ENCODE data around the gene DMKN. TPM values are rescaled to one million over a fixed set of nuclear protein-coding genes. Genes with fewer than 3 reads are reported as not detected.

DMKN gene
- total and polyA plus RNA-seq, 9 of the 15 experiments (the other 6 are each of a cell fraction or from before 2014, with no cell fraction given): 0.36 to 0.53 TPM; not detected in 7

DNA sequence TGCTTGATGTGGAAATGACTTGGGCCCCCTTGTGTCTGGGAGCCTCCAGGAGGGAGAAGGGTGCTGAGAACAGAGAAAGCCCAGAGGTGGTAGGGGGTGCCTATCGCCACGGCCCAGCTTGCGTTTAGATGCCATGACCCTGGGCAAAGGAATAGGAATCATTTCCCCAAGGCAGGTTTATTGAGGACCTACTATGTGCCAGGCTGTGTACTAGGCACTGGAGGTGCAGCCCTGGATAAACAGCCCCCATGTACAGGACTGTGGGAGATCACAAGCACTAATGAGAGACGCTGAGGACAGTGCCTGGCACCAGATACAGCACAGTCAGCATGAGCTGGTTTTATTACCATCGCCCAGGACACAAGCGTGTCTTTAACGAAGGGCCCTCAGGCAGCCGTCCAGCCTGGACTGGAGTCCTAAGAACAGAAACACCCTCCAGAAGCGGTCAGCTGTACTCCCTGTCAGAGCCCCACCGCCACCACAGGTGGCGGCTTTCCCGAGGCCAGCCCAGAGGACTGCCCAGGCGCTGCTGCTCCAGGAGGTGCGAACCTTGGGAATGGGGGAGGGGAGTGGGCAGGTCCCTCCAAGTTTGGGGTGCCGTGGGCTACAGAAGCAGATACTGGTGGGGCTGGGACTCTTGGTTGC lies 36.6 kb upstream of the DMKN start:
- H2AFZ ChIP-seq (ENCODE audit: low read depth, low read length): no peak overlapping the region
- no peak overlapping the region for H3K4me2 ChIP-seq (ENCODE audit: insufficient read depth, low read length)
- no TSS peak for BruUV-seq (replicated peaks)
- H3K27me3 ChIP-seq (ENCODE audit: control insufficient read depth in 2 of 2, insufficient read depth in 2 of 2, low read length in 2 of 2): peaks cover 0 to 6% of the 10 kb centered on the region in 2 experiments; a peak in 3 of 5 replicates
- no peak for FAIRE-seq
- in situ Hi-C loops (cut with MboI) (no loop called here), intact Hi-C loops (cut with micrococcal nuclease) (no loop called here)
- no peak overlapping the region for H3K4me3 ChIP-seq
- no peak overlapping the region for H3K27ac ChIP-seq (ENCODE audit: extremely low read depth, low read depth, low read length)
- peaks cover 9% of the 10 kb centered on the region for H4K20me1 ChIP-seq (replicated peaks; ENCODE audit: control insufficient read depth, insufficient read depth, low read length)
- no peak for ATAC-seq
- POLR2A ChIA-PET: interaction anchor here (1.2 kb wide), 1 partner anchor 9 kb away, joined by 3 read pairs; no protein-coding TSS in a partner anchor
- no peak overlapping the region for H3K9ac ChIP-seq (ENCODE audit: insufficient read depth in 1 of 2, low read depth in 2 of 2, low read length in 2 of 2)
- no peak for DNase-seq (ENCODE audit: extremely low read depth in 1 of 4, low spot score in 3 of 4)
- H3K9me3 ChIP-seq (replicated peaks; ENCODE audit: control insufficient read depth, insufficient read depth, low read depth, low read length): no peaks in the 10 kb centered on the region; the same call in 1 of the 2 replicates
- peaks cover 19% of the 10 kb centered on the region for H3K79me2 ChIP-seq (ENCODE audit: control insufficient read depth, insufficient read depth, low read length)
- H3K4me1 ChIP-seq (replicated peaks in 1 of 2; ENCODE audit: control insufficient read depth in 2 of 2, insufficient read depth in 2 of 2, low read length in 2 of 2): peaks cover 10 to 50% of the 10 kb centered on the region in 2 experiments; a peak in 3 of 5 replicates
- peaks cover 32% of the 10 kb centered on the region; the same call in 2 of the 3 replicates for H3K36me3 ChIP-seq (ENCODE audit: control insufficient read depth, insufficient read depth, low read length)
- WGBS (ENCODE audit: insufficient coverage, low coverage, missing lambda C conversion rate): 86% methylated on average over 15 of the region's 15 CpGs
- TF ChIP-seq, protein P1, sequence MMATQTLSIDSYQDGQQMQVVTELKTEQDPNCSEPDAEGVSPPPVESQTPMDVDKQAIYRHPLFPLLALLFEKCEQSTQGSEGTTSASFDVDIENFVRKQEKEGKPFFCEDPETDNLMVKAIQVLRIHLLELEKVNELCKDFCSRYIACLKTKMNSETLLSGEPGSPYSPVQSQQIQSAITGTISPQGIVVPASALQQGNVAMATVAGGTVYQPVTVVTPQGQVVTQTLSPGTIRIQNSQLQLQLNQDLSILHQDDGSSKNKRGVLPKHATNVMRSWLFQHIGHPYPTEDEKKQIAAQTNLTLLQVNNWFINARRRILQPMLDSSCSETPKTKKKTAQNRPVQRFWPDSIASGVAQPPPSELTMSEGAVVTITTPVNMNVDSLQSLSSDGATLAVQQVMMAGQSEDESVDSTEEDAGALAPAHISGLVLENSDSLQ (IDR thresholded peaks at IDR 0.05): no peak
- TF ChIP-seq RBM25 (IDR thresholded peaks at IDR 0.05; ENCODE audit: low read depth, low read length, severe bottlenecking) (peak; percentile 23), ZKSCAN1 (IDR thresholded peaks at IDR 0.05; ENCODE audit: low read depth, low read length) (peak; percentile 98), RFX5 (IDR thresholded peaks at IDR 0.05; ENCODE audit: low read depth, low read length) (no peak), ZNF583 (CRISPR knock-in tag; IDR thresholded peaks at IDR 0.05) (no peak), RBFOX2 (IDR thresholded peaks at IDR 0.05; ENCODE audit: low read depth, low read length) (peak; percentile 23; the same call in 1 of the 2 replicates), CHD2 (IDR thresholded peaks at IDR 0.05; ENCODE audit: low read depth, low read length) (no peak)
- TF ChIP-seq, protein P2, sequence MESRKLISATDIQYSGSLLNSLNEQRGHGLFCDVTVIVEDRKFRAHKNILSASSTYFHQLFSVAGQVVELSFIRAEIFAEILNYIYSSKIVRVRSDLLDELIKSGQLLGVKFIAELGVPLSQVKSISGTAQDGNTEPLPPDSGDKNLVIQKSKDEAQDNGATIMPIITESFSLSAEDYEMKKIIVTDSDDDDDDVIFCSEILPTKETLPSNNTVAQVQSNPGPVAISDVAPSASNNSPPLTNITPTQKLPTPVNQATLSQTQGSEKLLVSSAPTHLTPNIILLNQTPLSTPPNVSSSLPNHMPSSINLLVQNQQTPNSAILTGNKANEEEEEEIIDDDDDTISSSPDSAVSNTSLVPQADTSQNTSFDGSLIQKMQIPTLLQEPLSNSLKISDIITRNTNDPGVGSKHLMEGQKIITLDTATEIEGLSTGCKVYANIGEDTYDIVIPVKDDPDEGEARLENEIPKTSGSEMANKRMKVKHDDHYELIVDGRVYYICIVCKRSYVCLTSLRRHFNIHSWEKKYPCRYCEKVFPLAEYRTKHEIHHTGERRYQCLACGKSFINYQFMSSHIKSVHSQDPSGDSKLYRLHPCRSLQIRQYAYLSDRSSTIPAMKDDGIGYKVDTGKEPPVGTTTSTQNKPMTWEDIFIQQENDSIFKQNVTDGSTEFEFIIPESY (CRISPR knock-in tag; IDR thresholded peaks at IDR 0.05): peak; percentile 92
- peaks cover 6% of the 10 kb centered on the region for H3K9me1 ChIP-seq (ENCODE audit: control insufficient read depth, insufficient read depth, low read length)
- CTCF ChIA-PET (ENCODE audit: low intra/inter-chr PET ratio): interaction anchor here (0.6 to 3.6 kb wide), 2 partner anchors 53 to 167 kb away, joined by 3 to 25 read pairs; partner anchors contain the start of gene KMT2B
